Epithelial cell of proximal tubule (primary cell): ENCODE results near the gene CGRRF1. TPM values are rescaled to one million over a fixed set of nuclear protein-coding genes. Genes with fewer than 3 reads are reported as not detected.

Experiments
- DNase-seq: peaks from one replicate; pipeline ENCODE4 v3.0.0-alpha.2; 2011; ENCODE audit warnings: low read depth
- H3K4me3 ChIP-seq: 2 replicates; pipeline ENCODE4 v1.5.1; 2011; ENCODE audit warnings: low read depth, mild to moderate bottlenecking, low read length
- CTCF ChIP-seq: conservative IDR thresholded peaks from 2 replicates; pipeline ENCODE4 v1.5.1; 2012; ENCODE audit warnings: low read depth, mild to moderate bottlenecking, low read length
- total RNA-seq: library from RNA; depleted of rRNA; stranded (reverse); fragments of >200 nt; gene quantifications from 2 replicates; pipeline ENCODE4 v1.2.3, GENCODE V29; 2015

The CGRRF1 gene
- total RNA-seq, 1 donor from 2014 or later: 5.4 TPM

GRCh38 chr14:54566410-54567223 is 56.9 kb downstream of the CGRRF1 start, which contains the start of gene SAMD4A:
TSS of gene SAMD4A (plus strand) at chr14:54567128. CDS start at chr14:54567917, 789 bp downstream.
- peak within 1 kb of the TSS; percentile 83 for H3K4me3 ChIP-seq
- no peak for DNase-seq
- TF ChIP-seq CTCF: peak; percentile 24

- no peak for TF ChIP-seq CTCF
- peak overlapping the region; percentile 83 for H3K4me3 ChIP-seq
- DNase-seq: no peak
These were observed 57.5 kb downstream of the CGRRF1 start for GRCh38 chr14:54567224-54567638.

GRCh38 chr14:54567639-54568561 is 58.2 kb downstream of the CGRRF1 start:
- DNase-seq: no peak
- H3K4me3 ChIP-seq: peak overlapping the region; percentile 83
- no peak for TF ChIP-seq CTCF

GRCh38 chr14:54568821-54569595 is 59.3 kb downstream of the CGRRF1 start:
- H3K4me3 ChIP-seq: peak overlapping the region; percentile 83
- TF ChIP-seq CTCF: no peak
- no peak for DNase-seq

GRCh38 chr14:54570047-54570446 is 60.3 kb downstream of the CGRRF1 start:
- H3K4me3 ChIP-seq: peak overlapping the region; percentile 19

More at GRCh38 chr14:54570047-54570446, 60.3 kb downstream of the CGRRF1 start:
- no peak for TF ChIP-seq CTCF
- no peak for DNase-seq
